Measurements from ENCODE around the gene DNAJB12. TPM values are rescaled to one million over a fixed set of nuclear protein-coding genes. Genes with fewer than 3 reads are reported as not detected.
A peak's percentile ranks its signal among the peaks of the same experiment; 100 is the strongest.
"Not testable (repeated sequence)": the region's sequence is repeated elsewhere in the genome, so short reads cannot be mapped to it uniquely, and the experiment has no call there.

The DNAJB12 gene
- total and polyA plus RNA-seq, 8 donors, result 14.6 to 22.0 (median 18.8) TPM

GRCh38 chr10:72349438-72349837 lies 5.3 kb downstream of the DNAJB12 start:
- Histone ChIP-seq H3K27me3 (no peaks in the 10 kb centered on the region), H3K27ac (no peak overlapping the region), H3K4me1 (peaks cover 8 to 15% (median 13%) of the 10 kb centered on the region in 3 donors), H3K36me3 (peaks cover 0 to 4% (median 0%) of the 10 kb centered on the region in 3 donors), H3K4me3 (no peak overlapping the region), H3K9me3 (no peaks in the 10 kb centered on the region)
- 83 to 94% methylated on average over 2 of the region's 2 CpGs for WGBS, 2 donors
- FAIRE-seq (no peak), ATAC-seq (no peak), DNase-seq (no peak)
- intact Hi-C loops (cut with DNase I), result loop anchor here in 1 of 3 donors (10.0 kb wide), 2 partner anchors 295 to 445 kb away; no protein-coding TSS in a partner anchor
- TF ChIP-seq CTCF (IDR thresholded peaks at IDR 0.05), result no peak

- H3K27ac ChIP-seq, result no peak overlapping the region
- no peaks in the 10 kb centered on the region for H3K9me3 ChIP-seq
- WGBS, 2 donors, result 89 to 91% methylated on average over 7 of the region's 7 CpGs
- peaks cover 5 to 13% (median 8%) of the 10 kb centered on the region in 3 donors for H3K4me1 ChIP-seq
- no peak for FAIRE-seq
- intact Hi-C loops (cut with DNase I), result loop anchor here in 1 of 3 donors (10.0 kb wide), 2 partner anchors 293 to 443 kb away; no protein-coding TSS in a partner anchor
- peaks cover 0 to 10% (median 0%) of the 10 kb centered on the region in 3 donors for H3K36me3 ChIP-seq
- H3K27me3 ChIP-seq, result no peaks in the 10 kb centered on the region
- TF ChIP-seq CTCF (IDR thresholded peaks at IDR 0.05), result no peak
- DNase-seq, result no peak
- no peak overlapping the region for H3K4me3 ChIP-seq
- ATAC-seq, result no peak
These were observed 6.4 kb downstream of the DNAJB12 start for GRCh38 chr10:72348282-72348681.

DNA sequence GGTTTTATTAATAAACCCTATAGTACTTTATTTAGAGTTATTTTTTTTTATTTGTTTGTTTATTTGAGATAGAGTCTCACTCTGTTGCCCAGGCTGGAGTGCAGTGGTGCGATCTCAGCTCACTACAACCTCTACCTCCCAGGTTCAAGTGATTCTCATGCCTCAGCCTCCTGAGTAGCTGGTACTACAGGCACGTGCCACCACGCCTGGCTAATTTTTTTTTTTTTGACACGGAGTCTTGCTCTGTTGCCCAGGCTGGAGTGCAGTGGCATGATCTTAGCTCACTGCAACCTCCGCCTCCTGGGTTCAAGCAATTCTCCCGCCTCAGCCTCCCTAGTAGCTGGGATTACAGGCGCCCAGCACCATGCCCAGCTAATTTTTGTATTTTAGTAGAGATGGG lies 8.6 kb downstream of the DNAJB12 start:
- H3K4me1 ChIP-seq, H3K4me3 ChIP-seq, H3K27ac ChIP-seq, FAIRE-seq, ATAC-seq, DNase-seq, H3K27me3 ChIP-seq, H3K9me3 ChIP-seq: not testable (repeated sequence)
- WGBS, 2 donors, result 91 to 94% methylated on average over 7 of the region's 7 CpGs
- intact Hi-C loops (cut with DNase I), result loop anchor here in 1 of 3 donors (10.0 kb wide), 2 partner anchors 291 to 441 kb away; no protein-coding TSS in a partner anchor
- peaks cover 0 to 19% (median 3%) of the 10 kb centered on the region in 3 donors for H3K36me3 ChIP-seq

GRCh38 chr10:72344932-72345331 lies 9.8 kb downstream of the DNAJB12 start:
- Histone ChIP-seq H3K9me3 (no peaks in the 10 kb centered on the region), H3K4me3 (no peak overlapping the region), H3K27ac (no peak overlapping the region), H3K27me3 (no peaks in the 10 kb centered on the region), H3K4me1 (no peaks in the 10 kb centered on the region), H3K36me3 (peaks cover 0 to 24% (median 3%) of the 10 kb centered on the region in 3 donors)
- 93 to 95% methylated on average over 11 of the region's 11 CpGs for WGBS, 2 donors
- DNase-seq (peak in 1 of 6 donors; percentile 51), ATAC-seq (no peak), FAIRE-seq (no peak)
- intact Hi-C loops (cut with DNase I), result loop anchor here in 1 of 3 donors (10.0 kb wide), 2 partner anchors 290 to 440 kb away; no protein-coding TSS in a partner anchor
- TF ChIP-seq CTCF (IDR thresholded peaks at IDR 0.05), result no peak

DNA sequence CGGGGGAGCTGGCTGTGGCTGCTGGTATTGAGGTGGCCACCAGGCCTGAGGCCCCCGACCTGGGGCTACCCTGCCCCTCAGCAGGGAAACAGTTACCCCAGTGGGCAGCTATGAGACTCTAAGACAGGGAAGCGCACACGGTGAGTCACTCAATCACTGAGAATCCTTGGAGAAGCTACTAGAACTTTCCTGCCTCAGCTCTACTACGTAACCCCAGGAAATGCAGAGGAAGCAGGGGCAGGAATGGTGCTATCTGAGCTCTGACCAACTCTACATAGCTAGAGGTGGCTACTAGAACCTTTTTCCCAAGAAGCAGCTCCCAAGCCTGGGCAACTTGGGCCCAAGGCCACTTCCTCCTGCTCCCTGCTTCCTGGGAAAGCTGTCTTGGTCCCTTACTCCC lies 11.8 kb downstream of the DNAJB12 start:
- FAIRE-seq, result no peak
- H3K4me1 ChIP-seq, result no peaks in the 10 kb centered on the region
- 90 to 100% methylated on average over 3 to 5 of the region's 5 CpGs for WGBS, 2 donors
- no peak overlapping the region for H3K27ac ChIP-seq
- intact Hi-C loops (cut with DNase I), result loop anchor here in 1 of 3 donors (10.0 kb wide), 2 partner anchors 288 to 438 kb away; no protein-coding TSS in a partner anchor
- H3K27me3 ChIP-seq, result no peaks in the 10 kb centered on the region
- H3K36me3 ChIP-seq, result peaks cover 0 to 30% (median 3%) of the 10 kb centered on the region in 3 donors
- no peak overlapping the region for H3K4me3 ChIP-seq
- DNase-seq, result no peak
- ATAC-seq, result no peak
- TF ChIP-seq CTCF (IDR thresholded peaks at IDR 0.05), result no peak
- H3K9me3 ChIP-seq, result no peaks in the 10 kb centered on the region

Data from pancreas (tissue), 10 donors.